Panc1 (cell line): ENCODE measurements around the gene PLCZ1. TPM values are rescaled to one million over a fixed set of nuclear protein-coding genes. Genes with fewer than 3 reads are reported as not detected.

Experiments
- ATAC-seq: fragments of 200-7000 bp; cut with Tn5 transposase; 2 replicates; pipeline ENCODE4 v1.9.1; 2020; ENCODE audit warnings: mild to moderate bottlenecking, moderate library complexity
- BruUV-seq: library from RNA; stranded (reverse); fragments of 400-500 nt; replicated peaks from 2 replicates; lab custom pipeline; 2021; lab: Mats Ljungman, UMichigan
- CTCF ChIA-PET: fragments of 300-600 bp; sonication (Branson Sonifier 250); formaldehyde crosslinking; loops from one replicate; lab custom pipeline; 2022; ENCODE audit warnings: antibody characterized with exemption; lab: Charles Lee
- POLR2A ChIA-PET: fragments of 300-600 bp; sonication (Branson Sonifier 250); formaldehyde crosslinking; loops from one replicate; lab custom pipeline; 2022; ENCODE audit warnings: antibody characterized with exemption; lab: Charles Lee
- DNase-seq: peaks from one replicate; pipeline ENCODE4 v3.0.0-alpha.2; 2010; ENCODE audit warnings: low read depth, low spot score
- H3K27ac ChIP-seq: 2 replicates; pipeline ENCODE4 v1.5.1; 2011; ENCODE audit warnings: mild to moderate bottlenecking, low read length, inconsistent platforms
- H3K27me3 ChIP-seq: fragments of 200-500 bp; sonication (Bioruptor generic); 2 replicates; pipeline ENCODE4 v1.6.0; 2014; ENCODE audit warnings: low read length, inconsistent platforms; ENCODE audit not compliant: control insufficient read depth, insufficient read depth
- H3K36me3 ChIP-seq: fragments of 200-500 bp; sonication (Bioruptor generic); 2 replicates; pipeline ENCODE4 v1.5.1; 2014; ENCODE audit warnings: inconsistent platforms, mild to moderate bottlenecking, low read length, moderate library complexity; ENCODE audit not compliant: control insufficient read depth, insufficient read depth
- H3K4me1 ChIP-seq: 2 replicates; pipeline ENCODE4 v1.5.1; 2011; ENCODE audit warnings: inconsistent platforms, mild to moderate bottlenecking, low read length, moderate library complexity; ENCODE audit not compliant: control insufficient read depth, insufficient read depth
- H3K4me3 ChIP-seq, 2 experiments: 2 replicates each; pipeline ENCODE4 v1.5.1; 2011 to 2012; ENCODE audit warnings: low read depth in 2 of 2, low read length in 2 of 2, mild to moderate bottlenecking in 2 of 2, inconsistent platforms in 1 of 2, moderate library complexity in 1 of 2
- H3K9me3 ChIP-seq: fragments of 200-500 bp; sonication (Bioruptor generic); 2 replicates; pipeline ENCODE4 v1.5.1; 2014; ENCODE audit warnings: low read depth, mild to moderate bottlenecking, inconsistent platforms, low read length, moderate library complexity; ENCODE audit not compliant: control insufficient read depth, insufficient read depth
- CTCF ChIP-seq: fragments of 450-650 bp; IDR thresholded peaks from 2 replicates; pipeline ENCODE4 v1.5.1; 2017; ENCODE audit warnings: mild to moderate bottlenecking
- POLR2AphosphoS5 ChIP-seq: IDR thresholded peaks from 2 replicates; pipeline ENCODE4 v1.6.1; 2012; ENCODE audit warnings: mild to moderate bottlenecking, low read depth, low read length, moderate library complexity
- REST ChIP-seq, 2 experiments: IDR thresholded peaks; 2 replicates each; pipeline ENCODE4 v1.6.1; 2011 to 2012; ENCODE audit warnings: low read depth in 2 of 2, control low read depth in 1 of 2, low read length in 1 of 2, mild to moderate bottlenecking in 1 of 2, moderate library complexity in 1 of 2; ENCODE audit not compliant: insufficient read depth in 1 of 2
- SIN3A ChIP-seq: IDR thresholded peaks from 2 replicates; pipeline ENCODE4 v1.6.1; 2012; ENCODE audit warnings: low read depth, mild to moderate bottlenecking, low read length, moderate library complexity, borderline replicate concordance; ENCODE audit not compliant: insufficient read depth
- TCF7L2 ChIP-seq: IDR thresholded peaks from 2 replicates; pipeline ENCODE4 v1.6.1; 2011; ENCODE audit warnings: mild to moderate bottlenecking, low read depth, low read length, inconsistent platforms
- in situ Hi-C: cut with HindIII; loops from 2 replicates; pipeline ENCODE4 v1.10.0; 2016; ENCODE audit warnings: low sequenced_read_pairs, low pct_unique_long_range_greater_than_20kb
- intact Hi-C: fragments of 100-400 bp; cut with micrococcal nuclease; formaldehyde crosslinking; loops from one replicate; pipeline ENCODE4 v1.10.0; 2022; ENCODE audit not compliant: unreplicated experiment
- total RNA-seq: library from RNA; stranded (reverse); gene quantifications from one replicate; pipeline ENCODE4 v1.2.1, GENCODE V29; 2021; ENCODE audit not compliant: unreplicated experiment

Gene PLCZ1
- total RNA-seq, 1 experiment from 2014 or later: not detected

- TF ChIP-seq CTCF: no peak
- Histone ChIP-seq H3K4me1 (no peaks in the 10 kb centered on the region), H3K4me3 (no peak overlapping the region), H3K27me3 (no peaks in the 10 kb centered on the region), H3K27ac (no peak overlapping the region), H3K36me3 (no peaks in the 10 kb centered on the region), H3K9me3 (no peaks in the 10 kb centered on the region; the same call in 1 of the 2 replicates)
- intact Hi-C loops: no loop called here
- ATAC-seq (no peak), DNase-seq (no peak)
- ChIA-PET CTCF (no interaction called here), POLR2A (no interaction called here)
- BruUV-seq: no TSS peak
- in situ Hi-C loops: no loop called here
Measured at GRCh38 chr12:18658829-18659228, 79.0 kb downstream of the PLCZ1 start.

DNA sequence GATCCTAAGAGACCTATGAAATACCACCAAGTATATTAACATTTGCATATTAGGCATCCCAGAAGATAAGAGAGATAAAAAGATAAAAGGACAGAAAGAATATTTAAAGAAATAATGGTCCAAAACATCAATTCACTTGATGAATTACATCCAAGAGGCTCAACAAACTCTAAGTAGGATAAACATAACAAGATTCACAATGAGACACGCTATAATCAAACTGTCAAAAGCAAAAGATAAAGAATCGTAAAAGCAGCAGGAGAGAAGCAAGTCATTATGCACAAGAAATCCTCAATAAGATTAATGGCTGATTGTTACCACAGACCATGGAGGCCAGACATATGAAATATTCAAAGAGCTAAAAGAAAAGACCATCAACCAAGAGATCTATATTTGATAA lies 79.6 kb downstream of the PLCZ1 start:
- Histone ChIP-seq H3K4me1 (no peaks in the 10 kb centered on the region), H3K4me3 (no peak overlapping the region), H3K36me3 (no peaks in the 10 kb centered on the region), H3K27me3 (no peaks in the 10 kb centered on the region), H3K9me3 (no peaks in the 10 kb centered on the region; the same call in 1 of the 2 replicates), H3K27ac (no peak overlapping the region)
- intact Hi-C loops (no loop called here), in situ Hi-C loops (no loop called here)
- ChIA-PET CTCF (no interaction called here), POLR2A (interaction anchor here (0.5 kb wide), 1 partner anchor 813 kb away, joined by 3 read pairs; no protein-coding TSS in a partner anchor)
- no peak for TF ChIP-seq CTCF
- TF ChIP-seq POLR2AphosphoS5: no peak
- TF ChIP-seq REST (IDR thresholded peaks at IDR 0.05; ENCODE audit: insufficient read depth in 1 of 2, low read depth in 2 of 2, low read length in 1 of 2): no peak
- TF ChIP-seq TCF7L2: no peak
- TF ChIP-seq SIN3A: no peak
- no TSS peak for BruUV-seq
- DNase-seq (no peak), ATAC-seq (no peak)

- in situ Hi-C loops (no loop called here), intact Hi-C loops (no loop called here)
- no peak for ATAC-seq
- H3K27me3 ChIP-seq: no peaks in the 10 kb centered on the region
- no peaks in the 10 kb centered on the region for H3K9me3 ChIP-seq
- no TSS peak for BruUV-seq
- no peaks in the 10 kb centered on the region for H3K4me1 ChIP-seq
- H3K4me3 ChIP-seq: no peak overlapping the region
- no peaks in the 10 kb centered on the region for H3K36me3 ChIP-seq
- CTCF ChIA-PET: no interaction called here
- no peak overlapping the region for H3K27ac ChIP-seq
- POLR2A ChIA-PET: no interaction called here
- DNase-seq: no peak
- TF ChIP-seq TCF7L2 (no peak), REST (IDR thresholded peaks at IDR 0.05; ENCODE audit: insufficient read depth in 1 of 2, low read depth in 2 of 2, low read length in 1 of 2) (no peak), SIN3A (no peak), POLR2AphosphoS5 (no peak), CTCF (no peak)
Measured at GRCh38 chr12:18655351-18655750, 82.5 kb downstream of the PLCZ1 start.
